A673 (cell line): ENCODE data around the gene WBP1L.

Source experiments
- EZH2 ChIP-seq: fragments of 200-600 bp; sonication (generic); IDR thresholded peaks from 2 replicates; pipeline ENCODE4 v1.6.1; 2017; ENCODE audit warnings: borderline replicate concordance, low read depth, mild to moderate bottlenecking, mixed read lengths, antibody characterized with exemption, low read length; ENCODE audit not compliant: poor library complexity, severe bottlenecking
- TF ChIP-seq, protein P1 (sequence below): fragments of 300-800, 200-600 bp; sonication (generic); conservative IDR thresholded peaks from 2 replicates; pipeline ENCODE4 v1.5.1; 2017; ENCODE audit warnings: low read depth, mild to moderate bottlenecking, antibody characterized with exemption, low read length, moderate library complexity, mixed read lengths

DNA sequence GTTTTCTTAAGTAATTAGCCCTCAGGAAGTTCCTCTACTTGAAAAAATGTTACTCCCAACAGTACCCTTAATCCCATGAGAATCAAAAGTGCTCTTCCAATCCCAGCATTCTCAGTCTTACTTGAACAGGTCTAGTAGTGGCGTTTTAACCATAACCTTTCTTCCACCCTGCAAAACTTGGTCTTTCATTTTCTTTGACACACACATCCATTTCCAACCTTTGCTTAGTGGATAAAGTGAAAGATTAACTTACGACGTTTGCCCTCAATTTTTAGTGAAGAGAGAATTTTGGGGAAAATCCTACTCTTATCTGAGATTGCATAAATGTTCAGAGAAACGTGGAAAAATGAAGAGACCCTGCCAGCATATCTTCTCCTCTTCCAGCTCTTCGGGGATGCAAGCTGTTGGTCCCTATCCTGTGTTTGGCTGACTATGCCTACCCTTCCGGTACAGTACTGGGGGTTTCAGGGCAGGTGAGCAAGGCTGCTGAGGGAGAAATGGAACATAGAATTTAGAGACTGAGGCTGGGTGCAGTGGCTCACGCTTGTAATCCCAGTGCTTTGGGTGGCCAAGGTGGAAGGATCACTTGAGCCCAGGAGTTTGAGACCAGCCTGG lies 18.8 kb downstream of the WBP1L start:
- TF ChIP-seq, protein P1, sequence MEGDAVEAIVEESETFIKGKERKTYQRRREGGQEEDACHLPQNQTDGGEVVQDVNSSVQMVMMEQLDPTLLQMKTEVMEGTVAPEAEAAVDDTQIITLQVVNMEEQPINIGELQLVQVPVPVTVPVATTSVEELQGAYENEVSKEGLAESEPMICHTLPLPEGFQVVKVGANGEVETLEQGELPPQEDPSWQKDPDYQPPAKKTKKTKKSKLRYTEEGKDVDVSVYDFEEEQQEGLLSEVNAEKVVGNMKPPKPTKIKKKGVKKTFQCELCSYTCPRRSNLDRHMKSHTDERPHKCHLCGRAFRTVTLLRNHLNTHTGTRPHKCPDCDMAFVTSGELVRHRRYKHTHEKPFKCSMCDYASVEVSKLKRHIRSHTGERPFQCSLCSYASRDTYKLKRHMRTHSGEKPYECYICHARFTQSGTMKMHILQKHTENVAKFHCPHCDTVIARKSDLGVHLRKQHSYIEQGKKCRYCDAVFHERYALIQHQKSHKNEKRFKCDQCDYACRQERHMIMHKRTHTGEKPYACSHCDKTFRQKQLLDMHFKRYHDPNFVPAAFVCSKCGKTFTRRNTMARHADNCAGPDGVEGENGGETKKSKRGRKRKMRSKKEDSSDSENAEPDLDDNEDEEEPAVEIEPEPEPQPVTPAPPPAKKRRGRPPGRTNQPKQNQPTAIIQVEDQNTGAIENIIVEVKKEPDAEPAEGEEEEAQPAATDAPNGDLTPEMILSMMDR: no peak
- no peak for TF ChIP-seq EZH2
